Activated T-cell treated with anti-CD3 and anti-CD28 coated beads, Interleukin-2, amount 50 U/mL, for 1 hour (primary cell): ENCODE data around the gene SMOC1.

ENCODE experiments used
- DNase-seq: peaks from one replicate; pipeline ENCODE4 v3.0.0-alpha.2; 2020

The SMOC1 gene

GRCh38 chr14:69879175-69880043 lies at the start of gene SMOC1:
Gene SMOC1 (plus strand): TSS chr14:69879416. CDS start chr14:69879679, 263 bp downstream.
- DNase-seq = no peak

GRCh38 chr14:69838881-69839416 lies 40.3 kb upstream of the SMOC1 start:
- no peak for DNase-seq

GRCh38 chr14:69839661-69840060 lies 39.6 kb upstream of the SMOC1 start:
- no peak for DNase-seq

GRCh38 chr14:69841656-69842055 lies 37.6 kb upstream of the SMOC1 start:
- no peak for DNase-seq

- DNase-seq = no peak
These were observed 36.4 kb upstream of the SMOC1 start for GRCh38 chr14:69842686-69843420.

GRCh38 chr14:69844171-69844570 lies 35.0 kb upstream of the SMOC1 start:
- DNase-seq = no peak

GRCh38 chr14:69845050-69845581 lies 34.1 kb upstream of the SMOC1 start:
- no peak for DNase-seq

- DNase-seq = no peak
These were observed 33.4 kb upstream of the SMOC1 start for GRCh38 chr14:69845787-69846186.

- no peak for DNase-seq
These were observed 31.1 kb upstream of the SMOC1 start for GRCh38 chr14:69848156-69848555.

GRCh38 chr14:69848903-69849391 lies 30.3 kb upstream of the SMOC1 start:
- no peak for DNase-seq

GRCh38 chr14:69850086-69850735 lies 29.0 kb upstream of the SMOC1 start:
- no peak for DNase-seq

GRCh38 chr14:69850736-69851112 lies 28.5 kb upstream of the SMOC1 start:
- no peak for DNase-seq

GRCh38 chr14:69852531-69853321 lies 26.5 kb upstream of the SMOC1 start:
- DNase-seq = no peak

GRCh38 chr14:69853774-69854173 lies 25.4 kb upstream of the SMOC1 start:
- no peak for DNase-seq

- no peak for DNase-seq
These were observed 24.6 kb upstream of the SMOC1 start for GRCh38 chr14:69854598-69854997.

GRCh38 chr14:69855180-69855832 lies 23.9 kb upstream of the SMOC1 start:
- no peak for DNase-seq

GRCh38 chr14:69858801-69859200 lies 20.4 kb upstream of the SMOC1 start:
- DNase-seq = no peak

GRCh38 chr14:69859591-69859990 lies 19.6 kb upstream of the SMOC1 start:
- DNase-seq = no peak

GRCh38 chr14:69860221-69860620 lies 19.0 kb upstream of the SMOC1 start:
- DNase-seq = no peak

GRCh38 chr14:69861025-69861569 lies 18.1 kb upstream of the SMOC1 start:
- DNase-seq = no peak

GRCh38 chr14:69863083-69863482 lies 16.1 kb upstream of the SMOC1 start:
- DNase-seq = no peak
